CMK (cell line): Measurements from ENCODE around the gene MAP1LC3C.
"Not testable (repeated sequence)": the region's sequence is repeated elsewhere in the genome, so short reads cannot be mapped to it uniquely, and the experiment has no call there.

ENCODE experiments used
- DNase-seq: peaks from one replicate; pipeline ENCODE4 v3.0.0-alpha.2; 2010; ENCODE audit warnings: low read depth

MAP1LC3C gene

DNA sequence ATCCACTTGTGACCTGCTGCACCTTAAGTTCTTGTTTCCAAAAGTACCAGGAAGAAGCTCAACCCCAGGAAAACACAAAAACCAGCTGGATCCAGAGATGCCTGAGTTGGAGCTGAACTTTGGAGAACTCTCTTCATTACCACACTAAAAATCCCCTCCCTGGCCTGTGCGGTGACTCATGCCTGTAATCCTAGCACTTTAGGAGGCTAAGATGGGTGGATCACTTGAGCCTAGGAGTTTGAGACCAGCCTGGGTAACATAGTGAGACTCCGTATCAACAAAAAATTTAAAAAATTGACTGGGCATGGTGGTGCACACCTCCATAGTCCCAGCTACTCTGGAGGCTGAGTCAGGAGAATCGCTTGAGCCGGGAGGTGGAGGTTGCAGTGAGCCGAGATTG lies 6.2 kb downstream of the MAP1LC3C start:
- DNase-seq = no peak

GRCh38 chr1:241990040-241990439 lies 8.9 kb downstream of the MAP1LC3C start:
- DNase-seq = no peak

DNA sequence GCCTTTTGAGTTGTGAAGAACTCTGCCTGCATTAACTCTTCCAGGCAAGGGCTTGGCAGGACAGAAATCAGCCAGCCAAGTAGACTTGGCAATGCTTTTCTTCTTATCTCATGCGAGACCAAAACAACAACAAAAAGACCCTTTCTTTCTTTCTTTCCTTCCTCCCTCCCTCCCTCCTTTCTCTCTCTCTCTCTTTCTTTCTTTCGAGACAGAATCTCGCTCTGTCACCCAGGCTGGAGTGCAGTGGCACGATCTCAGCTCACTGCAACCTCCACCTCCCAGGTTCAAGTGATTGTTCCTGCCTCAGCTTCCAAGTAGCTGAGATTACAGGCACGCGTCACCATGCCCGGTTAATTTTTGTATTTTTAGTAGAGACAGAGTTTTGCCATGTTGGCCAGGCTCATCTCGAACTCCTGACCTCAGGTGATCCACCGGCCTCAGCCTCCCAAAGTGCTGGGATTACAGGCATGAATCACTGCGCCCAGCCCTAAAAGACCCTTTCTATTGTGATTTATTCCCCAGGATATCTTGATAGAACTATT lies 10.4 kb downstream of the MAP1LC3C start:
- not testable (repeated sequence) for DNase-seq

- peak; percentile 4 for DNase-seq
Observed at GRCh38 chr1:241985787-241986186, 13.1 kb downstream of the MAP1LC3C start.

GRCh38 chr1:241979926-241980325 lies 19.0 kb downstream of the MAP1LC3C start:
- no peak for DNase-seq

DNA sequence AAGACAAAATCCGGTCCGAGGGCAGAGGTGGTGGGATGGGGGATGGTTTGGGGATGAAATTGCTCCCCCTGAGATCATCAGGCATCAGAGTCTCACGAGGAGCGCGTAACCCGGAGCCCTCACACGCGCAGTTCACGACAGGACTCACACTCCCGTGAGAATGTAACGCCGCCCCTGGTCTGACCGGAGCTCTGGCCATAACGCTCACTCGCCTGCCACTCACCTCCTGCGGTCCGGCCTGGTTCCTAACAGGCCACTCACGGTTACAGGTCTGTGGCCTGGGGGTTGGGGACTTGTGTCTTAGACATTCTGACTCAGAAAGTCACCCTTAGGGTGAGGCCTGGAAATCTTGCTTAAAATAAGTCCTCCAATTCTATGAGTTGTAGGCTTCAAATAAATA lies 19.8 kb downstream of the MAP1LC3C start:
- no peak for DNase-seq

- no peak for DNase-seq
Observed at GRCh38 chr1:241976229-241976628, 22.7 kb downstream of the MAP1LC3C start.

- no peak for DNase-seq
Observed at GRCh38 chr1:241972703-241973369, 26.1 kb downstream of the MAP1LC3C start.

- no peak for DNase-seq
Observed at GRCh38 chr1:241968611-241969010, 30.3 kb downstream of the MAP1LC3C start.

GRCh38 chr1:241964550-241965282 lies 34.2 kb downstream of the MAP1LC3C start:
- DNase-seq = no peak

DNA sequence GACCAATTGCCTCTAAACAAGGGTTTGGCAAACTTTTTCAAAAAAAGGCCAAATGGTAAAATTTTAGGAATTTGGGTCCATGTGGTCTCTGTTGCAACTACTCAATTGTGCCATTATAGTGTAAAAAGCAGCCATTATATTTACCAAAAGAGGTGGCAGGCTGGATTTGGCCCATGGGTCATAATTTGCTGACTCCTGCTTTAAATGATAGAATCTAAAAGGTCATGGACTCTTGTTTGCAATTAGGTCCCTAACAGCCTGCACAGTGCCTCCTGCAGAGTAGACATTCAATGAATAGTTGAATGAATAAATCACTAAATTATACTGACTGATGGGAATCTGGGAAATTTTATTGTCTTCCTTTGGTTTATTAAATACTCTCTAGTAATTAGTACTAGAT lies 35.2 kb downstream of the MAP1LC3C start:
- DNase-seq = no peak

GRCh38 chr1:241962153-241962552 lies 36.7 kb downstream of the MAP1LC3C start:
- no peak for DNase-seq

- DNase-seq = no peak
Observed at GRCh38 chr1:241957692-241958494, 41.0 kb downstream of the MAP1LC3C start, which contains the start of gene BECN2. Gene BECN2, plus strand, starts transcription at chr1:241957767. Its CDS starts 0 bp downstream, at chr1:241957767.

- DNase-seq = no peak
Observed at GRCh38 chr1:241950390-241950789, 48.5 kb downstream of the MAP1LC3C start.

GRCh38 chr1:241947354-241947753 lies 51.5 kb downstream of the MAP1LC3C start:
- DNase-seq = no peak
